HEK293T (cell line): Measurements from ENCODE around the gene MORN5.

ENCODE experiments used
- BHLHE40 ChIP-seq: fragments of 450-650 bp; IDR thresholded peaks from 2 replicates; pipeline ENCODE4 v1.6.1; 2016; ENCODE audit warnings: mild to moderate bottlenecking, moderate library complexity, borderline replicate concordance
- CTBP1 ChIP-seq: fragments of 450-650 bp; IDR thresholded peaks from 2 replicates; pipeline ENCODE4 v1.6.1; 2016; ENCODE audit warnings: borderline replicate concordance
- ELF4 ChIP-seq: fragments of 450-650 bp; IDR thresholded peaks from 2 replicates; pipeline ENCODE4 v1.6.1; 2017; ENCODE audit warnings: antibody characterized with exemption
- FOXA1 ChIP-seq: fragments of 450-650 bp; IDR thresholded peaks from 2 replicates; pipeline ENCODE4 v1.6.1; 2016; ENCODE audit warnings: mild to moderate bottlenecking
- FOXK2 ChIP-seq: fragments of 450-650 bp; IDR thresholded peaks from 2 replicates; pipeline ENCODE4 v1.6.1; 2016; ENCODE audit warnings: mild to moderate bottlenecking
- PKNOX1 ChIP-seq: fragments of 450-650 bp; IDR thresholded peaks from 2 replicates; pipeline ENCODE4 v1.6.1; 2016
- SUZ12 ChIP-seq: fragments of 450-650 bp; IDR thresholded peaks from 2 replicates; pipeline ENCODE4 v1.6.1; 2016; ENCODE audit warnings: mild to moderate bottlenecking

GRCh38 chr9:122226758-122227574 is 67.3 kb downstream of the MORN5 start:
- TF ChIP-seq SUZ12 (no peak), FOXK2 (no peak), ELF4 (no peak), BHLHE40 (no peak), FOXA1 (no peak), CTBP1 (no peak), PKNOX1 (no peak)
